Neural progenitor cell (in vitro differentiated cells): ENCODE results near the gene NPIPA3.

Experiments used
- CTCF ChIP-seq: fragments of 200-600 bp; sonication (generic); IDR thresholded peaks from 2 replicates; pipeline ENCODE4 v1.5.1; 2017; ENCODE audit warnings: antibody characterized with exemption, mild to moderate bottlenecking
- EZH2 ChIP-seq: fragments of 200-600 bp; sonication (generic); IDR thresholded peaks from 2 replicates; pipeline ENCODE4 v1.6.1; 2017; ENCODE audit warnings: antibody characterized with exemption, mild to moderate bottlenecking, moderate library complexity

- TF ChIP-seq EZH2, result no peak
- TF ChIP-seq CTCF, result no peak
Measured at GRCh38 chr16:14681115-14681514, 22.1 kb upstream of the NPIPA3 start.
